ENCODE measurements around the gene NUP107.

DNA sequence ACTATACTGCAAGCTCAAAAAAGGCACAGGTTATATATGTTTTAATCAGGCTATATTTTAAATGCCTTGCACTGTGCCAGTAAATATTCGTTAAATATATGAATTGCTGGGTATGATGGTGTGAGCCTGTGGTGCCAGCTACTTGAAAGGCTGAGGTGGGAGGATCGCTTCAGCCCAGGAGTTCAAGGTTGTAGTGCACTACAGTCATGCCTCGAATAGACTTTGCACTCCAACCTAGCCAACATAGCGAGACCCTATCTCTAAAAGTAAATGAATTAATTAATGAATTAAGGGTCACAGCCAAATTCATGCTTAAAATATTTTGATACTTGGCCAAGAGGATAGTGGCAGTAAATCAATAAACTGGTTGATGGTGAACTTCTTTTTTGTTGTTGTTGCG lies 99.0 kb downstream of the NUP107 start:
- TF ChIP-seq, protein P1, sequence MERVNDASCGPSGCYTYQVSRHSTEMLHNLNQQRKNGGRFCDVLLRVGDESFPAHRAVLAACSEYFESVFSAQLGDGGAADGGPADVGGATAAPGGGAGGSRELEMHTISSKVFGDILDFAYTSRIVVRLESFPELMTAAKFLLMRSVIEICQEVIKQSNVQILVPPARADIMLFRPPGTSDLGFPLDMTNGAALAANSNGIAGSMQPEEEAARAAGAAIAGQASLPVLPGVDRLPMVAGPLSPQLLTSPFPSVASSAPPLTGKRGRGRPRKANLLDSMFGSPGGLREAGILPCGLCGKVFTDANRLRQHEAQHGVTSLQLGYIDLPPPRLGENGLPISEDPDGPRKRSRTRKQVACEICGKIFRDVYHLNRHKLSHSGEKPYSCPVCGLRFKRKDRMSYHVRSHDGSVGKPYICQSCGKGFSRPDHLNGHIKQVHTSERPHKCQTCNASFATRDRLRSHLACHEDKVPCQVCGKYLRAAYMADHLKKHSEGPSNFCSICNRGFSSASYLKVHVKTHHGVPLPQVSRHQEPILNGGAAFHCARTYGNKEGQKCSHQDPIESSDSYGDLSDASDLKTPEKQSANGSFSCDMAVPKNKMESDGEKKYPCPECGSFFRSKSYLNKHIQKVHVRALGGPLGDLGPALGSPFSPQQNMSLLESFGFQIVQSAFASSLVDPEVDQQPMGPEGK (CRISPR knock-in tag; IDR thresholded peaks at IDR 0.05; ENCODE audit: borderline replicate concordance): no peak
- TF ChIP-seq GLIS3 (CRISPR knock-in tag; IDR thresholded peaks at IDR 0.05) (no peak), ZFP30 (CRISPR knock-in tag; IDR thresholded peaks at IDR 0.05) (no peak), ZNF565 (CRISPR knock-in tag; conservative IDR thresholded peaks at IDR 0.05; ENCODE audit: low read depth) (no peak), TCF4 (CRISPR knock-in tag; IDR thresholded peaks at IDR 0.05; ENCODE audit: borderline replicate concordance) (no peak), ZFP3 (CRISPR knock-in tag; IDR thresholded peaks at IDR 0.05) (no peak), SNAI2 (CRISPR knock-in tag; IDR thresholded peaks at IDR 0.05) (no peak), ZNF8 (CRISPR knock-in tag; IDR thresholded peaks at IDR 0.05) (no peak), ESRRG (CRISPR knock-in tag; IDR thresholded peaks at IDR 0.05) (no peak), RARB (CRISPR knock-in tag; IDR thresholded peaks at IDR 0.05) (no peak), CSDC2 (CRISPR knock-in tag; IDR thresholded peaks at IDR 0.05) (no peak)
- TF ChIP-seq, protein P2, sequence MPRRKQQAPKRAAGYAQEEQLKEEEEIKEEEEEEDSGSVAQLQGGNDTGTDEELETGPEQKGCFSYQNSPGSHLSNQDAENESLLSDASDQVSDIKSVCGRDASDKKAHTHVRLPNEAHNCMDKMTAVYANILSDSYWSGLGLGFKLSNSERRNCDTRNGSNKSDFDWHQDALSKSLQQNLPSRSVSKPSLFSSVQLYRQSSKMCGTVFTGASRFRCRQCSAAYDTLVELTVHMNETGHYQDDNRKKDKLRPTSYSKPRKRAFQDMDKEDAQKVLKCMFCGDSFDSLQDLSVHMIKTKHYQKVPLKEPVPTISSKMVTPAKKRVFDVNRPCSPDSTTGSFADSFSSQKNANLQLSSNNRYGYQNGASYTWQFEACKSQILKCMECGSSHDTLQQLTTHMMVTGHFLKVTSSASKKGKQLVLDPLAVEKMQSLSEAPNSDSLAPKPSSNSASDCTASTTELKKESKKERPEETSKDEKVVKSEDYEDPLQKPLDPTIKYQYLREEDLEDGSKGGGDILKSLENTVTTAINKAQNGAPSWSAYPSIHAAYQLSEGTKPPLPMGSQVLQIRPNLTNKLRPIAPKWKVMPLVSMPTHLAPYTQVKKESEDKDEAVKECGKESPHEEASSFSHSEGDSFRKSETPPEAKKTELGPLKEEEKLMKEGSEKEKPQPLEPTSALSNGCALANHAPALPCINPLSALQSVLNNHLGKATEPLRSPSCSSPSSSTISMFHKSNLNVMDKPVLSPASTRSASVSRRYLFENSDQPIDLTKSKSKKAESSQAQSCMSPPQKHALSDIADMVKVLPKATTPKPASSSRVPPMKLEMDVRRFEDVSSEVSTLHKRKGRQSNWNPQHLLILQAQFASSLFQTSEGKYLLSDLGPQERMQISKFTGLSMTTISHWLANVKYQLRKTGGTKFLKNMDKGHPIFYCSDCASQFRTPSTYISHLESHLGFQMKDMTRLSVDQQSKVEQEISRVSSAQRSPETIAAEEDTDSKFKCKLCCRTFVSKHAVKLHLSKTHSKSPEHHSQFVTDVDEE (CRISPR knock-in tag; IDR thresholded peaks at IDR 0.05): no peak
- TF ChIP-seq, protein P3, sequence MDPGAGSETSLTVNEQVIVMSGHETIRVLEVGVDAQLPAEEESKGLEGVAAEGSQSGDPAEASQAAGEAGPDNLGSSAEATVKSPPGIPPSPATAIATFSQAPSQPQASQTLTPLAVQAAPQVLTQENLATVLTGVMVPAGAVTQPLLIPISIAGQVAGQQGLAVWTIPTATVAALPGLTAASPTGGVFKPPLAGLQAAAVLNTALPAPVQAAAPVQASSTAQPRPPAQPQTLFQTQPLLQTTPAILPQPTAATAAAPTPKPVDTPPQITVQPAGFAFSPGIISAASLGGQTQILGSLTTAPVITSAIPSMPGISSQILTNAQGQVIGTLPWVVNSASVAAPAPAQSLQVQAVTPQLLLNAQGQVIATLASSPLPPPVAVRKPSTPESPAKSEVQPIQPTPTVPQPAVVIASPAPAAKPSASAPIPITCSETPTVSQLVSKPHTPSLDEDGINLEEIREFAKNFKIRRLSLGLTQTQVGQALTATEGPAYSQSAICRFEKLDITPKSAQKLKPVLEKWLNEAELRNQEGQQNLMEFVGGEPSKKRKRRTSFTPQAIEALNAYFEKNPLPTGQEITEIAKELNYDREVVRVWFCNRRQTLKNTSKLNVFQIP (CRISPR knock-in tag; IDR thresholded peaks at IDR 0.05; ENCODE audit: borderline replicate concordance, low read depth): no peak
